SIG-M5 treated with dmso at 0.1 percent for 504 hours (cell line): ENCODE results near the gene PHKG2.

ENCODE experiments used
- DNase-seq: peaks from one replicate; lab custom pipeline; 2025; ENCODE audit not compliant: unreplicated experiment; lab: John Stamatoyannopoulos, UW

The PHKG2 gene

GRCh38 chr16:30793508-30794069 lies 45.4 kb downstream of the PHKG2 start:
- DNase-seq: no peak

GRCh38 chr16:30794634-30795033 lies 46.4 kb downstream of the PHKG2 start:
- DNase-seq: no peak

- DNase-seq: no peak
These were observed 49.6 kb downstream of the PHKG2 start for GRCh38 chr16:30797670-30798309.
